Measurements from ENCODE around the gene FOSB.
A peak's percentile ranks its signal among the peaks of the same experiment; 100 is the strongest.
"Not testable (repeated sequence)": the region's sequence is repeated elsewhere in the genome, so short reads cannot be mapped to it uniquely, and the experiment has no call there.

FOSB gene

GRCh38 chr19:45467456-45468158 is at the start of gene FOSB:
Gene FOSB (plus strand): TSS chr19:45467996. CDS start chr19:45468587, 591 bp downstream.
- peak; percentile 93 to 100 (median 97) for DNase-seq

DNA sequence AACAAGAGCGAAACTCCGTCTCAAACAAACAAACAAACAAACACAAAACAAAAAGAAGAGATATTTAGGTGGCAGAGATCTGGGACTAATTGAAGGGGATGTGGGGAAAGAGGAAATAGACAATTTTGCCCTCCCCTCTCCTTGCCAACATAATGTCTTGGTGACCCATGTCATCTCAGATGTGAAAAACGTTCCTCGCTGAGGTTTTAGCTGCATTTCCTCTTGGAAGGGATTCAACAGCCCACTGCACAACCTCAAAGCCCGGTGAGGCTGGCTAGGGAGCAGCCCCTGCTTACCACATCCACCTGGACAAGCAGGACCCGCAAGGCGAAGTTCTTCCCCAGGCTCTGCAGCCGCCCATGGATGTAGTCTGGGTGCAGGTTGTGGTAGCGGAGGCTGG is 49.0 kb upstream of the FOSB start:
- no peak for DNase-seq

DNA sequence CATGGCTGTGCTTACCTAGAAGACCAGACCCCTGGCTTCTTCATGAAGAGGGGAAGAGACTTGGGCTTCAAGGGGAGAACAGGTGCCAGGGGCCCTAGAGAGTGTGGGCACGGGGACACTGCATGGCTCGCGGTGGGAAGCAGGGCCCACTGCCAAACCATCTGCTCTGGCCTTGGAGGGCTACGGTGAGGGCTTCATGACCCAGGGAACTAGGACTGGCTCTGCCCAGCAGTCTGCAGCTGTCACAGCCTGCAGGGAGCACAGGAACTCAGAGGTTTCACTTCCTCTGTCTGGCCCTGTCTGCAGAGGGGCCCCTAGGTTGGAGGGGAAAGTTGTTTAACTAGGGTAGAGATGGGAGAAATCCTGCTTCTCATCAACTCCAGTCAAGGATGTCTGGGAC is 48.4 kb upstream of the FOSB start:
- DNase-seq: peak in 1 of 6 experiments; percentile 5

GRCh38 chr19:45419895-45420294 is 47.9 kb upstream of the FOSB start:
- no peak for DNase-seq

DNA sequence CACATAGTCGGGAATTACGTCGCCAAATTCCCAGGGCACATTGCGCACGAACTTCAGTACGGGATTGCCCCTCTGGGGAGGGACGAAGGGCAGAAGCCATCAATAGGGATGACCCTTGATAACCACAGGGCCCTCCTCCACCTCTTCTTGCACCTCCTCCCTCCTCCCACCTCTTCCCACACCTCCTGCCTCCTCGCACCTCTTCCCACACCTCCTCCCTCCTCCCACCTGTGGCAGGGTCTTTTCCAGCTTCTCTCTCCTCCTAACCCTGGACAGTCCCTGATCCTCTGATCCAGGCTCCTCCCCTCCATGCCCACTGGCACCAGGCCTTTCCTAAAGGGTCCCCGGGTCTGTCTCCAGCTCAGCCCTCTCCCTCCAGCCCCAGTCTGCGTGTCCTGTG is 47.4 kb upstream of the FOSB start:
- no peak for DNase-seq

DNA sequence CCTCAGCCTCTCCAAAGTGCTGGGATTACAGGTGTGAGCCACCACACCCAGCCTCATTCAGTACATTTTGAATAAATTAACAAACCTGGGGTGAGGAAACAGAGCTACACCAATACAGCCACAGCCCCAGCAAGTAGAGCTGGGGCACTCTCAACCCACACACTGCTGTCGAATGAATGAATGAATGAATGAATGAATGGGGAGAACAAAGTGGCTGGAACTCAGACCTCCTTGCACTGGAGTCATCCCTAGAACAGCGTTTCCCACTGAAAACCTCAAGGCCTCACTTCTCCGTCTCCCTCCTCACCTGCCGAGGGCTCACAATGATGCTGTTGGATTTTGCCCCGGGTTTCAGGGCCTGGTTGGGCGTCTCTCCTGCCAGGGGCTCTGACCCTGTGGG is 46.9 kb upstream of the FOSB start:
- DNase-seq: no peak

- no peak for DNase-seq
Observed at GRCh38 chr19:45421947-45422498, 45.8 kb upstream of the FOSB start.

- peak in 1 of 6 experiments; percentile 65 for DNase-seq
Observed at GRCh38 chr19:45423033-45423588, 44.7 kb upstream of the FOSB start.

DNA sequence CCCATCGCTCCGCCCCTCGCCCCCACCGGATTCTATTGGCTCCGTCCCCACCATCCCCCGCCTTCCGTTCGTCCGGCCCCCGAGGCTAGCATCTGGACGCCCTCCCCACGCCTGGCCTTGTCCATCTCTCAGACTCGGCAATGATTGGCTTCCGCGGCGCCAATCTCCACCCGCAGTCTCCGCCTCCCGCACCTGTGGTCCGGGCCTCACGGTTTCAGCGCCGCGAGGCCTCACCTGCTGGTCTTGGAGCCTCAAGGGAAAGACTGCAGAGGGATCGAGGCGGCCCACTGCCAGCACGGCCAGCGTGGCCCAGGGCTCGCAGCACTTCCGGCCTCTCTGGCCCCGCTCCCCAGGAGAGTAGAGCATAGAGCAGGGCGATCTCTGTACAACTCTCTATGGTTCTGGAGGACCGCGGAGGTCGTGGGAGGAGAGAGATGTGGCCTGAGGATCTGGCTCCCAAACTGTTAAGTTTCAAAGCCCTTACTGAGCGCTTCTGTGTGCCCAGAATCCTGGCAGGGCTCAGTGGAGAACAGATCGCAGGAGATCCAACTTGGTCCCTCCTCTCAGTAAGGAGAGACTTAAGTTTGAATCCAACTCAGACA is 44.1 kb upstream of the FOSB start, which contains the start of gene ERCC1:
ERCC1 (minus strand) TSS at position 329 of the 602 bp plus-strand sequence. CDS start 543 bp downstream, outside the sequence.
- DNase-seq: peak in 5 of 6 experiments; percentile 37 to 84 (median 64)

GRCh38 chr19:45424191-45425058 is 43.4 kb upstream of the FOSB start:
- no peak for DNase-seq

GRCh38 chr19:45428384-45429231 is 39.2 kb upstream of the FOSB start:
- no peak for DNase-seq

- DNase-seq: not testable (repeated sequence)
Observed at GRCh38 chr19:45429896-45430295, 37.9 kb upstream of the FOSB start.

DNA sequence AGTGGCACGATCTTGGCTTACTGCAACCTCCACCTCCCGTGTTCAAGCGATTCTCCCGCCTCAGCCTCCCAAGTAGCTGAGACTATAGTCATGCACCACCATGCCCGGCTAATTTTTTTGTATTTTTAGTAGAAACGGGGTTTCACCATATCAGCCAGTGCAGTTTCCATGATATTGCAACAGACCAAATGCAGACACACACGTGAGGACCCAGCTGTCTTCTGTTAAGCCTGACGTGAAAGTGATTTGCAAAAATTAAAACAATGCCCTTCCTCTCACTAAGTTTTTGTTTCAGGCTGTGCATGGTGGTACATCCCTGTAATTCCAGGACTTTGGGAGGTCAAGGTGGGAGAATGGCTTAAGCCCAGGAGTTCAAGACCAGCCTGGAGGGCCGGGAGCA is 36.8 kb upstream of the FOSB start:
- DNase-seq: not testable (repeated sequence)

GRCh38 chr19:45432543-45432942 is 35.3 kb upstream of the FOSB start:
- DNase-seq: not testable (repeated sequence)

- DNase-seq: no peak
Observed at GRCh38 chr19:45437328-45437727, 30.5 kb upstream of the FOSB start.

- DNase-seq: no peak
Observed at GRCh38 chr19:45439190-45439568, 28.6 kb upstream of the FOSB start.

- DNase-seq: peak; percentile 80 to 94 (median 86)
Observed at GRCh38 chr19:45439569-45440258, 28.1 kb upstream of the FOSB start.

DNA sequence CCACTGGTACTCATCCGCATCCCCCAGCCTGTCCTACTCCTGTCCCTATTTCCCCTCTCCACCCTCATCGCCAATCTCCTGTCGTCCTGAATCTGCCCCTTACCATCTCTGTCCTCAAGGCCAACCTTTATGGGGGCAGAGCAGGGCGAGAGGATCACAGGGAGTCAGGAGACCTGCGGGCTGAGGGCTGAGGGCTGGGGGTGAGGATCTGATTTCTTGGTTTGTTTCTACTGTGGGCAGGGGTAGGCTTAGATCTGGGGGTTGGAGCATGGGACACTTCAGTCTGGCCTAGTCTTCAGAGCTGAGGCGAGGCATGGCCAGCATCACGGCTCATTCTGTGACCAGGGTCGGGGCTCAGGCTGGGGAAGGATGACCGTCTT is 27.5 kb upstream of the FOSB start:
- peak in 1 of 6 experiments; percentile 23 for DNase-seq

- DNase-seq: no peak
Observed at GRCh38 chr19:45440873-45441654, 26.7 kb upstream of the FOSB start.

DNA sequence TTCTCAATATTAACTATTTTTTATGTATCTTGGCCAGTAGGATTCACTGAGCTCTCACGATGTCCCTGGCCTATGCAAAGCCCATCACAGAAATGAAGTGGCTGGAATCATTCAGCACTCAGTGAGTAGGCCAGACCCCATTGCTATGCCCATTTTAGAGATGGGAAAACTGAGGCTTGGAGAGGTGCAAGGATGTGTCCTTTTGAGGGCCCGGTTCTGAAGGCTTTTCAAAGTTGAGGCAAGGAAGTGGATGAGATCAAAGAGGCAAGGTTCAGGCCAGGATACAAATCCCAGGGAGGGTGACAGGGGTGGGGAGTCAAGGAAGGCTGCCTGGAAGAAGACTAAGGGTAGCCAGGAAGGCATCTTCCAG is 25.4 kb upstream of the FOSB start:
- no peak for DNase-seq
